ENCODE measurements around the gene SLC4A5.

SLC4A5 gene

GRCh38 chr2:74250189-74250631 is 93.0 kb downstream of the SLC4A5 start:
- Histone ChIP-seq H3K9me2 (replicated peaks; ENCODE audit: control insufficient read depth, low read length) (no peaks in the 10 kb centered on the region), H3K4me1 (ENCODE audit: control insufficient read depth, low read length) (peaks cover 6% of the 10 kb centered on the region; the same call in 1 of the 2 replicates), H4K20me1 (ENCODE audit: control insufficient read depth, insufficient read depth, low read depth, low read length) (no peaks in the 10 kb centered on the region), H3F3A (ENCODE audit: control insufficient read depth, insufficient read depth) (no peaks in the 10 kb centered on the region), H3K27ac (ENCODE audit: low read depth, low read length) (no peak overlapping the region), H3K4me3 (ENCODE audit: low read length) (no peak overlapping the region), H3K27me3 (ENCODE audit: control insufficient read depth, low read length) (peaks cover 5% of the 10 kb centered on the region; the same call in 1 of the 2 replicates), H3K36me3 (ENCODE audit: control insufficient read depth, low read length) (no peaks in the 10 kb centered on the region), H3K4me2 (ENCODE audit: low read length) (no peak overlapping the region), H3K9me3 (ENCODE audit: control insufficient read depth, insufficient read depth, low read length) (no peaks in the 10 kb centered on the region), H3K79me2 (ENCODE audit: control insufficient read depth, low read length) (no peaks in the 10 kb centered on the region)
- TF ChIP-seq CTCF (IDR thresholded peaks at IDR 0.05; ENCODE audit: low read depth, low read length, poor library complexity, severe bottlenecking) (peak; percentile 83), EZH2phosphoT487 (IDR thresholded peaks at IDR 0.05; ENCODE audit: borderline replicate concordance, low read length) (no peak)

- no peaks in the 10 kb centered on the region for H3K36me3 ChIP-seq (ENCODE audit: control insufficient read depth, low read length)
- no peaks in the 10 kb centered on the region for H3K79me2 ChIP-seq (ENCODE audit: control insufficient read depth, low read length)
- no peaks in the 10 kb centered on the region for H4K20me1 ChIP-seq (ENCODE audit: control insufficient read depth, insufficient read depth, low read depth, low read length)
- H3K4me2 ChIP-seq (ENCODE audit: low read length): no peak overlapping the region
- no peaks in the 10 kb centered on the region for H3F3A ChIP-seq (ENCODE audit: control insufficient read depth, insufficient read depth)
- no peak for TF ChIP-seq EZH2phosphoT487 (IDR thresholded peaks at IDR 0.05; ENCODE audit: borderline replicate concordance, low read length)
- no peak for TF ChIP-seq CTCF (IDR thresholded peaks at IDR 0.05; ENCODE audit: low read depth, low read length, poor library complexity, severe bottlenecking)
- peaks cover 6% of the 10 kb centered on the region; the same call in 1 of the 2 replicates for H3K4me1 ChIP-seq (ENCODE audit: control insufficient read depth, low read length)
- no peak overlapping the region for H3K27ac ChIP-seq (ENCODE audit: low read depth, low read length)
- H3K4me3 ChIP-seq (ENCODE audit: low read length): no peak overlapping the region
- no peaks in the 10 kb centered on the region for H3K9me3 ChIP-seq (ENCODE audit: control insufficient read depth, insufficient read depth, low read length)
- peaks cover 5% of the 10 kb centered on the region; the same call in 1 of the 2 replicates for H3K27me3 ChIP-seq (ENCODE audit: control insufficient read depth, low read length)
- no peaks in the 10 kb centered on the region for H3K9me2 ChIP-seq (replicated peaks; ENCODE audit: control insufficient read depth, low read length)
Measured at GRCh38 chr2:74249406-74250122, 93.7 kb downstream of the SLC4A5 start.

GRCh38 chr2:74246496-74247195 is 96.6 kb downstream of the SLC4A5 start:
- Histone ChIP-seq H3K4me3 (ENCODE audit: low read length) (no peak overlapping the region), H4K20me1 (ENCODE audit: control insufficient read depth, insufficient read depth, low read depth, low read length) (no peaks in the 10 kb centered on the region), H3K4me1 (ENCODE audit: control insufficient read depth, low read length) (peaks cover 6% of the 10 kb centered on the region; the same call in 1 of the 2 replicates), H3K36me3 (ENCODE audit: control insufficient read depth, low read length) (no peaks in the 10 kb centered on the region), H3K9me2 (replicated peaks; ENCODE audit: control insufficient read depth, low read length) (no peaks in the 10 kb centered on the region), H3K27ac (ENCODE audit: low read depth, low read length) (no peak overlapping the region), H3K4me2 (ENCODE audit: low read length) (no peak overlapping the region), H3K9me3 (ENCODE audit: control insufficient read depth, insufficient read depth, low read length) (no peaks in the 10 kb centered on the region), H3K27me3 (ENCODE audit: control insufficient read depth, low read length) (peaks cover 5% of the 10 kb centered on the region; the same call in 1 of the 2 replicates), H3K79me2 (ENCODE audit: control insufficient read depth, low read length) (no peaks in the 10 kb centered on the region), H3F3A (ENCODE audit: control insufficient read depth, insufficient read depth) (no peaks in the 10 kb centered on the region)
- TF ChIP-seq EZH2phosphoT487 (IDR thresholded peaks at IDR 0.05; ENCODE audit: borderline replicate concordance, low read length) (no peak), CTCF (IDR thresholded peaks at IDR 0.05; ENCODE audit: low read depth, low read length, poor library complexity, severe bottlenecking) (no peak)

Measured in DOHH2 (cell line).